SK-N-SH treated with all-trans-retinoic acid at 6 μM for 48 hours (cell line): ENCODE data around the gene SH3RF1.

Experiments
- ARNTL ChIP-seq: fragments of 450-650 bp; formaldehyde crosslinking; IDR thresholded peaks from 2 replicates; pipeline ENCODE4 v1.5.0; 2020; ENCODE audit warnings: low read depth, mild to moderate bottlenecking, moderate library complexity, borderline replicate concordance
- PPARA ChIP-seq: fragments of 250-450 bp; sonication (Bioruptor Pico); IDR thresholded peaks from 2 replicates; pipeline ENCODE4 v1.5.0; 2020; ENCODE audit warnings: mild to moderate bottlenecking, borderline replicate concordance
- RARB ChIP-seq: fragments of 250-450 bp; sonication (Bioruptor Pico); IDR thresholded peaks from 2 replicates; pipeline ENCODE4 v1.8.0; 2021; ENCODE audit warnings: mild to moderate bottlenecking, moderate library complexity
- SNAI2 ChIP-seq: fragments of 250-450 bp; sonication (Bioruptor Pico); IDR thresholded peaks from 2 replicates; pipeline ENCODE4 v1.5.0; 2020; ENCODE audit warnings: mild to moderate bottlenecking, moderate library complexity
- TCF4 ChIP-seq: fragments of 250-450 bp; sonication (Bioruptor Pico); IDR thresholded peaks from 2 replicates; pipeline ENCODE4 v1.8.0; 2021; ENCODE audit warnings: mild to moderate bottlenecking, moderate library complexity, borderline replicate concordance
- ZFP3 ChIP-seq: fragments of 250-450 bp; sonication (Bioruptor Pico); IDR thresholded peaks from 2 replicates; pipeline ENCODE4 v1.5.0; 2020; ENCODE audit warnings: mild to moderate bottlenecking, moderate library complexity
- ZFP30 ChIP-seq: fragments of 450-650 bp; formaldehyde crosslinking; IDR thresholded peaks from 2 replicates; pipeline ENCODE4 v1.5.0; 2022; ENCODE audit warnings: mild to moderate bottlenecking, moderate library complexity
- TF ChIP-seq, protein P1 (sequence below): fragments of 250-450 bp; sonication (Bioruptor Pico); IDR thresholded peaks from 2 replicates; pipeline ENCODE4 v1.8.0; 2020; ENCODE audit warnings: mild to moderate bottlenecking, moderate library complexity, borderline replicate concordance
- TF ChIP-seq, protein P2 (sequence below): fragments of 250-450 bp; sonication (Bioruptor Pico); IDR thresholded peaks from 2 replicates; pipeline ENCODE4 v1.5.0; 2020; ENCODE audit warnings: mild to moderate bottlenecking, moderate library complexity

DNA sequence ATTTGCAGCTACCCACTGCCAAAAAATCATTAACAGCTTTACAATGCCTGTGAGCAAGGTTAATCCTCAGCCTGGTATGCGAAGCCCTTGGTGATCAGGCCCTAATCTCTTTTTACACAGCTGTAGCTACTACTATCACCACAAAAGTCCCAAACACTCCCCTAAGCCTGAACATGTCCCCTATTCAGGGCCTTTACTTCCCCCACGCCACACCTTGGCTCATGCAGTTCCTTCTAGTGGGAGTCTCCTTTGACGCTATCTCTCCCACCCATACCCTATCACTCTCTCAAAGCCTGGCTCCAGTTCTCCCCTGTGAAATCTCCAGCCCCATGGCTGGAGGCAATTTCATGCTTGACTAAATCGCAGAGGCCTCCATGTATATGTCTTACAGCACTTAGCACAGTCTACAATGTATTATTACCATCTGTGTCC lies 170.1 kb downstream of the SH3RF1 start:
- no peak for TF ChIP-seq ZFP30 (CRISPR knock-in tag)
- TF ChIP-seq, protein P1, sequence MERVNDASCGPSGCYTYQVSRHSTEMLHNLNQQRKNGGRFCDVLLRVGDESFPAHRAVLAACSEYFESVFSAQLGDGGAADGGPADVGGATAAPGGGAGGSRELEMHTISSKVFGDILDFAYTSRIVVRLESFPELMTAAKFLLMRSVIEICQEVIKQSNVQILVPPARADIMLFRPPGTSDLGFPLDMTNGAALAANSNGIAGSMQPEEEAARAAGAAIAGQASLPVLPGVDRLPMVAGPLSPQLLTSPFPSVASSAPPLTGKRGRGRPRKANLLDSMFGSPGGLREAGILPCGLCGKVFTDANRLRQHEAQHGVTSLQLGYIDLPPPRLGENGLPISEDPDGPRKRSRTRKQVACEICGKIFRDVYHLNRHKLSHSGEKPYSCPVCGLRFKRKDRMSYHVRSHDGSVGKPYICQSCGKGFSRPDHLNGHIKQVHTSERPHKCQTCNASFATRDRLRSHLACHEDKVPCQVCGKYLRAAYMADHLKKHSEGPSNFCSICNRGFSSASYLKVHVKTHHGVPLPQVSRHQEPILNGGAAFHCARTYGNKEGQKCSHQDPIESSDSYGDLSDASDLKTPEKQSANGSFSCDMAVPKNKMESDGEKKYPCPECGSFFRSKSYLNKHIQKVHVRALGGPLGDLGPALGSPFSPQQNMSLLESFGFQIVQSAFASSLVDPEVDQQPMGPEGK, result no peak
- no peak for TF ChIP-seq ZFP3
- no peak for TF ChIP-seq TCF4 (CRISPR knock-in tag)
- no peak for TF ChIP-seq PPARA
- no peak for TF ChIP-seq SNAI2
- TF ChIP-seq, protein P2, sequence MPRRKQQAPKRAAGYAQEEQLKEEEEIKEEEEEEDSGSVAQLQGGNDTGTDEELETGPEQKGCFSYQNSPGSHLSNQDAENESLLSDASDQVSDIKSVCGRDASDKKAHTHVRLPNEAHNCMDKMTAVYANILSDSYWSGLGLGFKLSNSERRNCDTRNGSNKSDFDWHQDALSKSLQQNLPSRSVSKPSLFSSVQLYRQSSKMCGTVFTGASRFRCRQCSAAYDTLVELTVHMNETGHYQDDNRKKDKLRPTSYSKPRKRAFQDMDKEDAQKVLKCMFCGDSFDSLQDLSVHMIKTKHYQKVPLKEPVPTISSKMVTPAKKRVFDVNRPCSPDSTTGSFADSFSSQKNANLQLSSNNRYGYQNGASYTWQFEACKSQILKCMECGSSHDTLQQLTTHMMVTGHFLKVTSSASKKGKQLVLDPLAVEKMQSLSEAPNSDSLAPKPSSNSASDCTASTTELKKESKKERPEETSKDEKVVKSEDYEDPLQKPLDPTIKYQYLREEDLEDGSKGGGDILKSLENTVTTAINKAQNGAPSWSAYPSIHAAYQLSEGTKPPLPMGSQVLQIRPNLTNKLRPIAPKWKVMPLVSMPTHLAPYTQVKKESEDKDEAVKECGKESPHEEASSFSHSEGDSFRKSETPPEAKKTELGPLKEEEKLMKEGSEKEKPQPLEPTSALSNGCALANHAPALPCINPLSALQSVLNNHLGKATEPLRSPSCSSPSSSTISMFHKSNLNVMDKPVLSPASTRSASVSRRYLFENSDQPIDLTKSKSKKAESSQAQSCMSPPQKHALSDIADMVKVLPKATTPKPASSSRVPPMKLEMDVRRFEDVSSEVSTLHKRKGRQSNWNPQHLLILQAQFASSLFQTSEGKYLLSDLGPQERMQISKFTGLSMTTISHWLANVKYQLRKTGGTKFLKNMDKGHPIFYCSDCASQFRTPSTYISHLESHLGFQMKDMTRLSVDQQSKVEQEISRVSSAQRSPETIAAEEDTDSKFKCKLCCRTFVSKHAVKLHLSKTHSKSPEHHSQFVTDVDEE, result no peak
- no peak for TF ChIP-seq RARB (CRISPR knock-in tag)
- TF ChIP-seq ARNTL (CRISPR knock-in tag), result no peak
